Coronary artery (tissue), 2 donors: Measurements from ENCODE around the gene MTRFR.
"Not testable (repeated sequence)": the region's sequence is repeated elsewhere in the genome, so short reads cannot be mapped to it uniquely, and the experiment has no call there.

Experiments
- DNase-seq: peaks from one replicate; pipeline ENCODE4 v3.0.0-alpha.2; 2017; ENCODE audit warnings: low spot score
- H3K27ac ChIP-seq, 2 donors: fragments of 200-600 bp; sonication (generic); one replicate each; pipeline ENCODE4 v1.5.1; 2016 to 2019
- H3K4me3 ChIP-seq: fragments of 200-600 bp; sonication (generic); 2 replicates; pipeline ENCODE4 v1.5.1; 2016; ENCODE audit warnings: mild to moderate bottlenecking, moderate library complexity
- CTCF ChIP-seq: fragments of 200-600 bp; sonication (generic); IDR thresholded peaks from one replicate; pipeline ENCODE4 v1.5.1; 2019; ENCODE audit warnings: antibody characterized with exemption

The MTRFR gene

GRCh38 chr12:123250471-123251383 lies 17.5 kb downstream of the MTRFR start:
- Histone ChIP-seq H3K27ac (no peak overlapping the region), H3K4me3 (no peak overlapping the region)
- no peak for TF ChIP-seq CTCF
- DNase-seq = no peak

DNA sequence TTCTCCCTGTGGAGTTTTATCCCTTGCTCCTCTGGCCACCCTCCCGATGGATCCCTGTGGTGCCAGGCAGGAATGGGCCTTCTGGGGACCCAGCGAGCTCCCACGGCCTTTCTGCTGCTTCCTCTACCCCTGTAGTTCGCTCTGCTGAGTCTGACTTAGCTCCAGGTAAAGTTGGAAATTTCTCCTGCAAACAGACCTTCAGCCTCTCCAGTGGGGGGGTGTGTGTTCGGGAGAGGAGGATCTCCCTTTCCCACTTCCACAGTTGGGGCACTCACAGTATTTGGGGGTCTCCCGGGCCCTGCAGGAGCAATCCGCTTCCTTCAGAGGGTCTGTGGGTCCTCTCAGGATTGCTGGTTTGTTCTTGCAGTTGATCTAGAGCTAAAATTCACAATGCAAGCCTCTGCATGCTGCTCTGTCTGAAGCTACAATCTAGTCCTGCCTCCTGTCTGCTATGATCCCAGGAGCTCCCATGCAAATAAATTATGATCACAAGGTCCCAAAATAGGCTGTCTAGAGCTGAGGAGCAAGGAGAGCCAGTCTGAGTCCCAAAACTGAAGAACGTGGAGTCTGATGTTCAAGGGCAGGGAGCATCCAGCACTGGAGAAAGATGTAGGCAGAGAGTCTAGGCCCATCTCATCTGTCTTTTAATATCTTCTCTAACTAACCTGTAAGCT lies 18.3 kb downstream of the MTRFR start:
- no peak for TF ChIP-seq CTCF
- no peak overlapping the region for H3K27ac ChIP-seq
- H3K4me3 ChIP-seq = no peak overlapping the region
- no peak for DNase-seq

- H3K4me3 ChIP-seq, DNase-seq, H3K27ac ChIP-seq: not testable (repeated sequence)
Observed at GRCh38 chr12:123252365-123252764, 19.1 kb downstream of the MTRFR start.

- DNase-seq = no peak
- Histone ChIP-seq H3K27ac (peak overlapping the region; percentile 44 to 82), H3K4me3 (peak overlapping the region; percentile 49)
- TF ChIP-seq CTCF = no peak
Observed at GRCh38 chr12:123253641-123254459, 20.6 kb downstream of the MTRFR start.

DNA sequence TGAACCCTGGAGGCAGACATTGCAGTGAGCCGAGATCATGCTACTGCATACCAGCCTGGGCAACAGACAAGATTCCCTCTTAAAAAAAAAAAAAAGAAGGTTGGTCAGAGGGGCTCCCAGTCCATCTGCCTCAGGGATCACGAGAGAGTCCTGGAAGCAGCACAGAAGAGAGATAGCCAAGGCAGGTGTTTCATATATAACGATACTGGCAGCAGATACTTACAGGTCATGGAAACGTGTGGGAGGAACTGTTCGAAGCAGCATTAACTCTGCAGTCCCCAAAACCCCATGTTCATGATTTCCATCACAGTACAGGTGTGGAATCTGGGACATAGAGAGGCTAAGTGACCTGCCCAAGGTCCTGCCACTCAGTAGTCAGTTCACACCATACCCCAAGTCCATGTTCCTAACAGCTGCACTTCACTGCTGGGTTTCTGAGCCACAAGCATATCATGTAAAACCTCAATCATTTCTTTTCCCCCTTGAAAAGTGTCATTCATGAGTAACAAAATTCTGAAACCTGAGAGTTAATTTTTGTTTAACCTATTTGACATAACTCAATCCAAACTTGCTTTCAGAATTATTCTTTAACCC lies 21.7 kb downstream of the MTRFR start:
- H3K27ac ChIP-seq = no peak overlapping the region
- DNase-seq = no peak
- H3K4me3 ChIP-seq = no peak overlapping the region
- TF ChIP-seq CTCF = no peak

DNA sequence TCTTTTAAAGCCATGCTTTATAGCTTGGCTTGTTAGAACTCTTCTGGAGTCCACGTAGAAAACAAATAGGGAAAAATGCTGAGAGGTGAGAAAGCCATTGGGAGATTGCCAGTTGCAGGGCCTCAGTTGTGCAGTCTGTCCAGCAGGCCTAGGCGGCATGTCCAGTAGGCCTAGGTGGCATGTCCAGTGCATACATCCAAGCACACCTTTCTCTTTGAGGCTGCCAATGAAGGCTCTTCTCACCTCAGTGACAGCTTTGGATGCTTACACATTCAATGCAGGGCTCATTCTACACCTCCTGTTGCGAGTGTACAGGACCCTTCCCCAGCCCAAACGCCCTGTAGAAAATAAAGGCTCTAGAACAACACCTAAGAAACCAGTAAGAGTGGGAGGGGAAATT lies 25.4 kb downstream of the MTRFR start:
- H3K4me3 ChIP-seq = no peak overlapping the region
- no peak overlapping the region for H3K27ac ChIP-seq
- TF ChIP-seq CTCF = no peak
- no peak for DNase-seq

GRCh38 chr12:123260081-123260480 lies 26.8 kb downstream of the MTRFR start:
- no peak for DNase-seq
- TF ChIP-seq CTCF = no peak
- H3K27ac ChIP-seq = no peak overlapping the region
- no peak overlapping the region for H3K4me3 ChIP-seq
